Activated CD4-positive, alpha-beta T cell treated with anti-CD3 and anti-CD28 coated beads for 36 hours (primary cell): ENCODE results near the gene CDCP1. TPM values are rescaled to one million over a fixed set of nuclear protein-coding genes. Genes with fewer than 3 reads are reported as not detected.

Experiments
- total RNA-seq, 2 experiments: library from RNA; stranded (reverse); gene quantifications; one replicate each; pipeline ENCODE4 v1.2.3, GENCODE V29; 2021

CDCP1 gene
- total RNA-seq, 2 experiments from 2014 or later, result 3.7 to 5.8 TPM

Other genes with a start within 250 kb of the CDCP1 start
- 10 to 100 TPM; 31.9 to 32.9 TPM for gene ZDHHC3, start 170.2 kb downstream of the CDCP1 start, total RNA-seq
- 10 to 100 TPM; 42.7 to 70.7 TPM for gene EXOSC7, start 170.1 kb downstream of the CDCP1 start, total RNA-seq
- gene CLEC3B, start 120.1 kb downstream of the CDCP1 start, total RNA-seq, result not detected
- gene TMEM158, start 79.9 kb upstream of the CDCP1 start, total RNA-seq, result under 1 TPM in 1 of 2 experiments, not detected in 1; 0.09 TPM
- gene LARS2, start 242.2 kb upstream of the CDCP1 start, total RNA-seq, result 10 to 100 TPM; 25.7 to 29.7 TPM